GM19238 (cell line): ENCODE measurements around the gene FANCD2OS.
"Not testable (repeated sequence)": the region's sequence is repeated elsewhere in the genome, so short reads cannot be mapped to it uniquely, and the experiment has no call there.

ENCODE experiments used
- DNase-seq: peaks from one replicate; pipeline ENCODE4 v3.0.0; 2011; ENCODE audit warnings: low spot score; ENCODE audit not compliant: insufficient read length

FANCD2OS gene

DNA sequence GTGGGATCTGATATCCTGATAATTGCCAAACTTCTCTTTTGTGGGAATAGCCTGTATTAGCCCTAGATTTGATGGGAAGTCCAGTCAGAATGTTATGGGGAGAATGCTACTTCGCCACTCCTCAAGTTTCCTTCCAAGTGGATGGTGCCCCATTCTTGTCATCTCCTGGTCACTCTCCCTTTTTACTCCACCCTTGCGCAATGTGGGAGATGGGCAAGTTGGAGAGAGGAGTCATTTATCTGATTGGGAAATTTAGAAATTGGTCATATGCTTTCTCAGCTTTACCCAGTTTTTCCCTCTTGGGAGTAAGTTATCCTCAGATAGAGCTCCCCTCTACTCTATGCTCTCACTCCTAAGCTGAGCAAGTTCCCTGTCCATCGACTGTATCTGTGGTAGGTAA, 14.4 kb downstream of the FANCD2OS start:
- DNase-seq: no peak

DNA sequence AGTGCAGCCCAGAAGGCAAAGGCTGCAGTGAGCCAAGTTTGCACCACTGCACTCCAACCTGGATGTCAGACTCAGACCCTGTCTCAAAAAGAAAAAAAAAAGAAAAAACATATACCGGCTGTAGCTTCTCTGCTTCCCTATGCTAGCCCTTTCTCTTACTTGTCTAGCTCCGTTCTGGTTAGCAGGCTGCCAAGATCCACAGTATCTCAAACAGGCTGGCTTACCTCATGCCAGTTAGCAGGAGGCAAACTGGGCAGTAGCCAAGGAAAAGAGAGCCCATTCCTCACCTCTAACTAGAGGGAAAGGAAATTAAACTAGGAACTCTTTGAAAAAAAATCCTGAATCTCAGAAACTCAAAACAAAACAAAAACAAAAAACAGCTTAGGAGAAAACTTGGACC, 16.7 kb downstream of the FANCD2OS start:
- not testable (repeated sequence) for DNase-seq

GRCh38 chr3:10090774-10091173, 17.3 kb downstream of the FANCD2OS start:
- not testable (repeated sequence) for DNase-seq

DNA sequence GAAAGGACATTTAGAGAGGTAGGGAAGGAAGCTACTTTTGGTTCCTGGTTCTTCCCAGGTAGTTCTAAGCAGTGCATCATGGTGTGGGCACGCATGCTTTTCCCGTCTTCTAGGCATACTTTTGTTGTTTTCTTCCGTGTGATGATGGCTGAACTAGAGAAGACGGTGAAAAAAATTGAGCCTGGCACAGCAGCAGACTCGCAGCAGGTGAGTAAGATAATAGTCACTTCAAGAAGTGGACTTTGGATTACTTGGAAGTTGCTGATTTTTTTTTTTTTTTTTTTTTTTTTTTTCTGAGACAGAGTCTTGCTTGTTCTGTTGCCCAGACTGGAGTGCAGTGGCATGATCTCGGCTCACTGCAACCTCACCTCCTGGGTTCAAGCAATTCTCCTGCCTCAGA, 17.9 kb downstream of the FANCD2OS start:
- DNase-seq: no peak

DNA sequence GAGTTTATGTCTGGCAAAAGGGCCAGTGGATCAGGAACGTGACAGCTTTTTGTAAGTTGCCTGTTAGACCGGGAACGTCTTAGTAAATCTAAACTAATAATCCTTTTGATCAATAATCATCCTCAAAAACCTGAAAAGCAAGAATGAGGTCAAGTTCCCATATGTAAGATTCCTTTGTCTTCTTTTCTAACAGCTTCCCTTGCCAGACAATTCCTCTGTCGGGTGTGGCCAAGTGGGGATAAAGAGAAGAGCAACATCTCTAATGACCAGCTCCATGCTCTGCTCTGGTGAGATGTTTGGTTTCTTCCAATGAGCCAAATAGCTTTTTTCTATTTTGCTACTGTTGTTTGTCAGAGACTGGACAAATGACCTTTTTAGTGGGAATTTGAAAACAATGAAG, 19.8 kb downstream of the FANCD2OS start:
- DNase-seq: no peak

- DNase-seq: no peak
Measured at GRCh38 chr3:10085738-10086137, 22.3 kb downstream of the FANCD2OS start.

GRCh38 chr3:10081871-10082270, 26.2 kb downstream of the FANCD2OS start:
- DNase-seq: no peak

- no peak for DNase-seq
Measured at GRCh38 chr3:10074666-10075065, 33.4 kb downstream of the FANCD2OS start.

DNA sequence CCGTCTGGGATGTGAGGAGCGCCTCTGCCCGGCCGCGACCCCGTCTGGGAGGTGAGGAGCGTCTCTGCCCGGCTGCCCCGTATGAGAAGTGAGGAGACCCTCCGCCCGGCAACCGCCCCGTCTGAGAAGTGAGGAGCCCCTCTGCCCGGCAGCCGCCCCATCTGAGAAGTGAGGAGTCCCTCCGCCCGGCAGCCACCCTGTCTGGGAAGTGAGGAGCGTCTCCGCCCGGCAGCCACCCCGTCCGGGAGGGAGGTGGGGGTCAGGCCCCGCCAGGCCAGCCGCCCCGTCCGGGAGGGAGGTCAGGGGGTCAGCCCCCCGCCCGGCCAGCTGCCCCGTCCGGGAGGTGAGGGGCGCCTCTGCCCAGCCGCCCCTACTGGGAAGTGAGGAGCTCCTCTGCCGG, 38.0 kb downstream of the FANCD2OS start:
- DNase-seq: not testable (repeated sequence)

GRCh38 chr3:10055097-10055496, 53.0 kb downstream of the FANCD2OS start:
- no peak for DNase-seq
